Thyroid gland (tissue), 4 donors: ENCODE results near the gene NR3C1.

Experiments used
- POLR2A ChIP-seq, 2 donors: fragments of 450-650 bp; IDR thresholded peaks; one replicate each; pipeline ENCODE4 v1.6.1; 2017; ENCODE audit warnings: antibody characterized with exemption in 2 of 2, mild to moderate bottlenecking in 2 of 2, moderate library complexity in 1 of 2
- TF ChIP-seq, protein P1 (sequence below), 6 experiments: fragments of 200-600 bp in 3 of 6; fragments of 450-650 bp in 3 of 6; sonication (generic) in 3 of 6; IDR thresholded peaks; one replicate each; pipeline ENCODE4 v1.5.1; 2016 to 2019; ENCODE audit warnings: antibody characterized with exemption in 6 of 6, mild to moderate bottlenecking in 2 of 6, inconsistent platforms in 1 of 6, moderate library complexity in 1 of 6

DNA sequence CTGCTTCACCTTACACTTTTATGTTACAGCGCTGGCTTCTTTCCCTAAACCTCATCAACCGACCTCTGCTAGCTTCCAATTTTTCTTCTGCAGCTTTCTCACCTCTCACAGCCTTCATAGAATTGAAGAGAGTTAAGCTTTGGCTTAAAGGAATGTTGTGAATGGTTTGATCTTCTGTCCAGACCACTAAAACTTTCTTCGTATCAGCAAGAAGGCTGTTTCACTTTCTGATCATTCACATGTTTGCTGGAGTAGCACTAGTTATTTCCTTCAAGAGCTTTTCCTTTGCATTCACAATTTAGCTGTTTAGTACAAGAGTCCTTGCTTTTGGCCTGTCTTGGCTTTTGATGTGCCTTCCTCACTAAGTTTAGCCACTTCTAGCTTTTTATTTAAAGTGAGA, 49.5 kb downstream of the NR3C1 start:
- TF ChIP-seq, protein P1, sequence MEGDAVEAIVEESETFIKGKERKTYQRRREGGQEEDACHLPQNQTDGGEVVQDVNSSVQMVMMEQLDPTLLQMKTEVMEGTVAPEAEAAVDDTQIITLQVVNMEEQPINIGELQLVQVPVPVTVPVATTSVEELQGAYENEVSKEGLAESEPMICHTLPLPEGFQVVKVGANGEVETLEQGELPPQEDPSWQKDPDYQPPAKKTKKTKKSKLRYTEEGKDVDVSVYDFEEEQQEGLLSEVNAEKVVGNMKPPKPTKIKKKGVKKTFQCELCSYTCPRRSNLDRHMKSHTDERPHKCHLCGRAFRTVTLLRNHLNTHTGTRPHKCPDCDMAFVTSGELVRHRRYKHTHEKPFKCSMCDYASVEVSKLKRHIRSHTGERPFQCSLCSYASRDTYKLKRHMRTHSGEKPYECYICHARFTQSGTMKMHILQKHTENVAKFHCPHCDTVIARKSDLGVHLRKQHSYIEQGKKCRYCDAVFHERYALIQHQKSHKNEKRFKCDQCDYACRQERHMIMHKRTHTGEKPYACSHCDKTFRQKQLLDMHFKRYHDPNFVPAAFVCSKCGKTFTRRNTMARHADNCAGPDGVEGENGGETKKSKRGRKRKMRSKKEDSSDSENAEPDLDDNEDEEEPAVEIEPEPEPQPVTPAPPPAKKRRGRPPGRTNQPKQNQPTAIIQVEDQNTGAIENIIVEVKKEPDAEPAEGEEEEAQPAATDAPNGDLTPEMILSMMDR (IDR thresholded peaks at IDR 0.05), result no peak
- no peak for TF ChIP-seq POLR2A (IDR thresholded peaks at IDR 0.05)
